Dedifferentiated amniotic fluid mesenchymal stem cell (primary cell): ENCODE data around the gene SNX9.
"Not testable (repeated sequence)": the region's sequence is repeated elsewhere in the genome, so short reads cannot be mapped to it uniquely, and the experiment has no call there.

Source experiments
- DNase-seq: peaks from one replicate; pipeline ENCODE4 v3.0.0-alpha.2; 2016; ENCODE audit errors: extremely low spot score

SNX9 gene

GRCh38 chr6:157858664-157859063, 35.6 kb downstream of the SNX9 start:
- not testable (repeated sequence) for DNase-seq

GRCh38 chr6:157859775-157860504, 36.9 kb downstream of the SNX9 start:
- no peak for DNase-seq

- no peak for DNase-seq
These were observed 37.5 kb downstream of the SNX9 start for GRCh38 chr6:157860505-157860991.

GRCh38 chr6:157861184-157861583, 38.1 kb downstream of the SNX9 start:
- DNase-seq: no peak

- peak; percentile 30 for DNase-seq
These were observed 38.8 kb downstream of the SNX9 start for GRCh38 chr6:157861814-157862213.

- no peak for DNase-seq
These were observed 39.7 kb downstream of the SNX9 start for GRCh38 chr6:157862706-157863105.

GRCh38 chr6:157864185-157864761, 41.2 kb downstream of the SNX9 start:
- peak; percentile 70 for DNase-seq

- no peak for DNase-seq
These were observed 42.2 kb downstream of the SNX9 start for GRCh38 chr6:157865249-157865648.

GRCh38 chr6:157867155-157867559, 44.1 kb downstream of the SNX9 start:
- peak; percentile 28 for DNase-seq

- DNase-seq: peak; percentile 93
These were observed 44.9 kb downstream of the SNX9 start for GRCh38 chr6:157867981-157868380.

GRCh38 chr6:157868835-157869234, 45.8 kb downstream of the SNX9 start:
- DNase-seq: no peak

GRCh38 chr6:157869673-157870302, 46.7 kb downstream of the SNX9 start:
- DNase-seq: no peak

- DNase-seq: peak; percentile 31
These were observed 50.8 kb downstream of the SNX9 start for GRCh38 chr6:157873735-157874344.

- no peak for DNase-seq
These were observed 54.1 kb downstream of the SNX9 start for GRCh38 chr6:157877149-157877548.

GRCh38 chr6:157877573-157878438, 54.8 kb downstream of the SNX9 start:
- no peak for DNase-seq

- DNase-seq: no peak
These were observed 56.2 kb downstream of the SNX9 start for GRCh38 chr6:157879034-157879872.

GRCh38 chr6:157879873-157880254, 56.8 kb downstream of the SNX9 start:
- DNase-seq: no peak

- no peak for DNase-seq
These were observed 57.5 kb downstream of the SNX9 start for GRCh38 chr6:157880534-157880933.

GRCh38 chr6:157881342-157881741, 58.3 kb downstream of the SNX9 start:
- no peak for DNase-seq

GRCh38 chr6:157884756-157885155, 61.7 kb downstream of the SNX9 start:
- DNase-seq: no peak
